MM.1S (cell line): ENCODE data around the gene CALML5.

Source experiments
- EZH2 ChIP-seq: fragments of 300-600 bp; sonication (generic); optimal IDR thresholded peaks from 2 replicates; pipeline ENCODE3; 2017; ENCODE audit warnings: low read depth, mild to moderate bottlenecking, antibody characterized with exemption, low read length, mixed read lengths
- EZH2phosphoT487 ChIP-seq: fragments of 300-600 bp; sonication (generic); IDR thresholded peaks from 2 replicates; pipeline ENCODE4 v1.6.1; 2018; ENCODE audit warnings: antibody characterized with exemption, low read length

DNA sequence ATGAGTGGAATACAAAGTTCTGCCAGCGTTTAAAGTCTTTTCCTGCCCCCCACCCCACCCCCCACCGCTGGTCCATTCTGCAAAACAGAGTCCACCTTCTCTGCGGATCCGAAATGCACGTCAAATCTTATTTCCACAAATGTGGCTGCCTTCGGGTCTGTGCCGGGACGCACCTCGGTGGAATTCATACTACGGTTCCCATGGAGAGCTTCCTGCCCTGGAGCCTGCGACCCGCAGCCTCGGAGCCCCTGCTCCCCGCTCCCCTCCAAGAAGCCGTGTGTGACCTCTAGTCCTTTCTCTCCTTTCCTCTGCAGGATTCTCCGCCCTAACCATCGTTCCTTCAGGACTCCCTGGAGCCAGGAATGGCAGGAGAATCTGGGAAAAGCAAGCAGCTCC lies 12.5 kb upstream of the CALML5 start:
- TF ChIP-seq EZH2phosphoT487 (no peak), EZH2 (no peak)
